ENCODE results near the gene OPN3.

OPN3 gene

GRCh38 chr1:241590719-241591118, 49.5 kb downstream of the OPN3 start:
- DNase-seq (ENCODE audit: low spot score): no peak
- no peak for TF ChIP-seq CTCF (IDR thresholded peaks at IDR 0.05; ENCODE audit: extremely low read depth, insufficient read depth, missing control alignments)
- in situ Hi-C loops (cut with MboI; ENCODE audit: low pct_unique_long_range_greater_than_20kb, low sequenced_read_pairs, unreplicated experiment): no loop called here

GRCh38 chr1:241589521-241589920, 50.6 kb downstream of the OPN3 start:
- no peak for TF ChIP-seq CTCF (IDR thresholded peaks at IDR 0.05; ENCODE audit: extremely low read depth, insufficient read depth, missing control alignments)
- in situ Hi-C loops (cut with MboI; ENCODE audit: low pct_unique_long_range_greater_than_20kb, low sequenced_read_pairs, unreplicated experiment): no loop called here
- DNase-seq (ENCODE audit: low spot score): no peak

GRCh38 chr1:241586905-241587512, 53.2 kb downstream of the OPN3 start:
- no peak for DNase-seq (ENCODE audit: low spot score)
- in situ Hi-C loops (cut with MboI; ENCODE audit: low pct_unique_long_range_greater_than_20kb, low sequenced_read_pairs, unreplicated experiment): no loop called here
- no peak for TF ChIP-seq CTCF (IDR thresholded peaks at IDR 0.05; ENCODE audit: extremely low read depth, insufficient read depth, missing control alignments)

- DNase-seq (ENCODE audit: low spot score): no peak
- in situ Hi-C loops (cut with MboI; ENCODE audit: low pct_unique_long_range_greater_than_20kb, low sequenced_read_pairs, unreplicated experiment): no loop called here
- no peak for TF ChIP-seq CTCF (IDR thresholded peaks at IDR 0.05; ENCODE audit: extremely low read depth, insufficient read depth, missing control alignments)
Measured at GRCh38 chr1:241582921-241583321, 57.2 kb downstream of the OPN3 start.

- no peak for TF ChIP-seq CTCF (IDR thresholded peaks at IDR 0.05; ENCODE audit: extremely low read depth, insufficient read depth, missing control alignments)
Measured at GRCh38 chr1:241579434-241579833, 60.7 kb downstream of the OPN3 start.

DNA sequence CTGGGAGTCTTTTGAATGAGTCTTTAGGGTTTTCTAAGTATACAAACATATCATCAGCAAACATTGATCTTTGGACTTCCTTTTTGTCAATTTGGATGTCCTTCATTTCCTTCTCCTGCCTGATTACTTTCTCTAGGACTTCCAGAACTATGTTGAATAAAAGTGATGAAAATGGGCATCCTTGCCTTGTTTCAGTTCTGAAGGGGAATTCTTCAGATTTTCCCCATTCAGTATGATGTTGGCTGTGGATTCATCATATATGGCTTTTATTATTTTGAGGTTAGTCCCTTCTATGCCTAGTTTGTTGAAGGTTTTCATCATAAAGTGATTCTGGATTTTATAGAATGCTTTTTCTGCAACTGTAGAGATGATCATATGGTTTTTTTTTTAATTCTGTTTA, 66.0 kb downstream of the OPN3 start:
- in situ Hi-C loops (cut with MboI; ENCODE audit: low pct_unique_long_range_greater_than_20kb, low sequenced_read_pairs, unreplicated experiment): no loop called here
- no peak for DNase-seq (ENCODE audit: low spot score)
- no peak for TF ChIP-seq CTCF (IDR thresholded peaks at IDR 0.05; ENCODE audit: extremely low read depth, insufficient read depth, missing control alignments)

More at GRCh38 chr1:241579434-241579833, 60.7 kb downstream of the OPN3 start:
- DNase-seq (ENCODE audit: low spot score): no peak
- in situ Hi-C loops (cut with MboI; ENCODE audit: low pct_unique_long_range_greater_than_20kb, low sequenced_read_pairs, unreplicated experiment): no loop called here

All from GM13977 (cell line).